ENCODE measurements around the gene MBP. TPM values are rescaled to one million over a fixed set of nuclear protein-coding genes. Genes with fewer than 3 reads are reported as not detected.

The MBP gene
- total RNA-seq, 2 experiments from 2014 or later, result 86.5 to 87.0 TPM

- H3K27ac Mint-ChIP-seq, result no peak overlapping the region
- peaks cover 19% of the 10 kb centered on the region for H3K4me1 Mint-ChIP-seq (ENCODE audit: low read depth)
- ATAC-seq (no peak), DNase-seq (no peak)
- H3K4me3 Mint-ChIP-seq, result no peak overlapping the region
- H3K36me3 Mint-ChIP-seq (ENCODE audit: low read depth), result peaks cover 60% of the 10 kb centered on the region
- ChIA-PET CTCF (interaction anchor here (3.1 kb wide), 1 partner anchor 48 kb away, joined by 14 read pairs; no protein-coding TSS in a partner anchor), POLR2A (no interaction called here)
- H3K9me3 Mint-ChIP-seq (ENCODE audit: insufficient read depth), result no peaks in the 10 kb centered on the region
- no peaks in the 10 kb centered on the region for H3K27me3 Mint-ChIP-seq (ENCODE audit: low read depth)
Measured at GRCh38 chr18:77047803-77048419, 84.7 kb downstream of the MBP start.

DNA sequence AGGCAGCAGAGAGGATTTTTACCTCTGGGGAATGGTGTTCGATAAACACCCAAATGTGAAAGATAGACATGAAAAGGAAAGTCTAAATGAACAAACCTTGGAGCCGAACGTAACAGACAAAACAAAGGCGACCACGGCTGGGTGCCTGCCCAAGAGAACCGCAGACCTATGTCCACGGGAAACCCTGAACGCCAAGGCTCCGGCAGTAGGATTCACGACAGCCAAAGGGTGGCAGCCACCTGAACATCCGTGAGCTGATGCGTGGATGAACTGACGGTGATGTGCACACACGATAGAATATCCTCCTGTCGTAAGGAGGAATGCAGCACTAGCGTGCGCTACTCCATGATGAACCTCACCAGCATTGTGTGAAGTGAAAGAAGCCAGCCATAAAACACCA, 85.6 kb downstream of the MBP start:
- H3K36me3 Mint-ChIP-seq (ENCODE audit: low read depth), result peaks cover 65% of the 10 kb centered on the region
- ChIA-PET CTCF (interaction anchor here (1.3 to 3.1 kb wide), 3 partner anchors 7 to 47 kb away, joined by 3 to 14 read pairs (median 5); no protein-coding TSS in a partner anchor), POLR2A (no interaction called here)
- H3K4me1 Mint-ChIP-seq (ENCODE audit: low read depth), result peaks cover 11% of the 10 kb centered on the region
- no peak overlapping the region for H3K4me3 Mint-ChIP-seq
- H3K27ac Mint-ChIP-seq, result no peak overlapping the region
- H3K9me3 Mint-ChIP-seq (ENCODE audit: insufficient read depth), result peaks cover 5% of the 10 kb centered on the region
- no peak for DNase-seq
- no peak for ATAC-seq
- no peaks in the 10 kb centered on the region for H3K27me3 Mint-ChIP-seq (ENCODE audit: low read depth)

DNA sequence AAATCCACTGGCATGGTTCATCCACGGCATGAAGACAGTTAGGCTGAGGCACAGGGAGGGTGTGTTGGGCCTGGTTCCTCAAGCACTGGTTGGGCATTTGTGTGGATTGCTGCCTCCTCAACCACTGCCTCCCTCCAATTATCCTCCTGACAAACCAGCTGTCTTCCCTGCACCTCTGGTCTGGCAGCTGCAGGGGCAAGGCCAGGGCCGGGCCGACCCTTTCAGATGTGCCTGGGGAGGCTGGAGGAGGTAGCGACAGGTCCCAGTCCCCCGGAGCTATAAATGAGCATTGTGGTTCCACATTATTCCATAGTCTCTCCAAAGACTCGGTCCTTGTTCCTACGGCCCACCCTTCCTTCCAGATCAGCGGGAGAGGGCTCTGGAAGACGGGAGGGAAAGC, 86.2 kb downstream of the MBP start:
- ChIA-PET CTCF (interaction anchor here (1.3 to 3.1 kb wide), 3 partner anchors 8 to 46 kb away, joined by 3 to 14 read pairs (median 5); no protein-coding TSS in a partner anchor), POLR2A (interaction anchor here (1.3 kb wide), 1 partner anchor 8 kb away, joined by 3 read pairs; no protein-coding TSS in a partner anchor)
- H3K9me3 Mint-ChIP-seq (ENCODE audit: insufficient read depth), result peaks cover 7% of the 10 kb centered on the region
- no peak for DNase-seq
- H3K27me3 Mint-ChIP-seq (ENCODE audit: low read depth), result no peaks in the 10 kb centered on the region
- peaks cover 7% of the 10 kb centered on the region for H3K4me1 Mint-ChIP-seq (ENCODE audit: low read depth)
- H3K36me3 Mint-ChIP-seq (ENCODE audit: low read depth), result peaks cover 65% of the 10 kb centered on the region
- H3K27ac Mint-ChIP-seq, result peak overlapping the region; percentile 5
- no peak overlapping the region for H3K4me3 Mint-ChIP-seq
- ATAC-seq, result no peak

DNA sequence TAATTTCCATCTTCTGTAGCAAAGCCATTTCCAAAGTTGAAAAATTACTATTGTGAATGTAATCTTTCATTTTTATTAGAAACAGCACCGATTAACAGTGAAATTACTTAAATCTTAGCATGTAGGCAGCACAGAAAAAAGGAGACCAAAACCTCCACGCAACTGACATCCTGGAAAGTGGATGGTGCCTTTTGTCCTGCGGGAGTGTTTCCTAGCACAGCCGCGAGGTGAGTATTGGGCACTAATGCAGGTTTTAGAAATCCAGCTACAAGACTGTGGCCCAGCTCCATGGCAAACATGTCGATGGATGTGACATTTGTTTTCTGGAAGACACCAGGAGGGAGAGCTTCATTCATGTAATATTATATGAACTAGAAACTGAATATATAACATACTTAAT, 86.9 kb downstream of the MBP start:
- CTCF ChIA-PET, result interaction anchor here (1.3 to 3.1 kb wide), 3 partner anchors 9 to 46 kb away, joined by 3 to 14 read pairs (median 5); no protein-coding TSS in a partner anchor
- DNase-seq (no peak), ATAC-seq (no peak)
- H3K4me1 Mint-ChIP-seq (ENCODE audit: low read depth), result peaks cover 8% of the 10 kb centered on the region
- H3K4me3 Mint-ChIP-seq, result no peak overlapping the region
- H3K9me3 Mint-ChIP-seq (ENCODE audit: insufficient read depth), result peaks cover 9% of the 10 kb centered on the region
- POLR2A ChIA-PET, result interaction anchor here (1.3 kb wide), 1 partner anchor 9 kb away, joined by 3 read pairs; no protein-coding TSS in a partner anchor
- no peaks in the 10 kb centered on the region for H3K27me3 Mint-ChIP-seq (ENCODE audit: low read depth)
- no peak overlapping the region for H3K27ac Mint-ChIP-seq
- peaks cover 64% of the 10 kb centered on the region for H3K36me3 Mint-ChIP-seq (ENCODE audit: low read depth)

- Mint-ChIP-seq H3K9me3 (ENCODE audit: insufficient read depth) (peaks cover 13% of the 10 kb centered on the region), H3K27ac (no peak overlapping the region), H3K4me1 (ENCODE audit: low read depth) (peaks cover 14% of the 10 kb centered on the region), H3K4me3 (no peak overlapping the region), H3K27me3 (ENCODE audit: low read depth) (no peaks in the 10 kb centered on the region), H3K36me3 (ENCODE audit: low read depth) (peaks cover 68% of the 10 kb centered on the region)
- DNase-seq (no peak), ATAC-seq (no peak)
- CTCF ChIA-PET, result interaction anchor here (1.4 to 3.1 kb wide), 2 partner anchors 8 to 45 kb away, joined by 5 to 14 read pairs; no protein-coding TSS in a partner anchor
- POLR2A ChIA-PET, result interaction anchor here (1.3 kb wide), 1 partner anchor 10 kb away, joined by 3 read pairs; no protein-coding TSS in a partner anchor
Measured at GRCh38 chr18:77044866-77045664, 87.5 kb downstream of the MBP start.

DNA sequence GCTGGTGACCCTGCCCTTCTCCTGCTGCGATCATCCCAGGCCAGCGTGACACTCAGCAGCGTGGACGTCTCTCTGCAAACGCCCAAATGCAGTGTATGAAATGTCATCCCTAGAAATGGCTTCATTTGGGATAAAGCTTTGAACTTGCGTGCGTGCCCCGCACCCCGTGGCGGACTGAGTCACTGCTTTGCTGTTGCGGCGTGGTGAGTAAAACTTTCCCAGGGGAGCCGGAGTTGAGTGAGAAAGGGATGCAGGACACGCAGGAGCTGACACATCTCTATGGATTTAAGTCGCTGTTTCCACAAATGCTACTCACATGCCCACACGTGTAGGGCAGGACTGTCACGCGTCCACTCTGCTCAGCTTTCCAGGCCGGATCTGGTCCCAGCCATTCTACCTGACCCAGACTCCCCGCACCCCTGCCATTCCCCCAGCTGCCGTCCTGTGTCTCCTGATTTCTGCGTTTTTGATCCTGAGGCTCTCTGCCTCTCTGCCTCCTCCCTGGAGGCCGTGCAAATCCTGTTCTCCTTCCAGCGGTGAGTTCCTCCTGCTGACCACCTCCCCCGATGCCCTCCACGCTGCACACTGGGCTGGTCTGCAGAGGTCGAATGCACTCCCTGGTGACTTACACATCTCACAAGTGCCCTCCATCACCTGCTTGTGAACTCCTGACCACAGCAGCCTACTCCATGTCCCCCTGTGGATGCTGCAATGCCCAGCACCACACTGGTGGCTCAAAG, 88.9 kb downstream of the MBP start:
- Mint-ChIP-seq H3K4me1 (ENCODE audit: low read depth) (peaks cover 26% of the 10 kb centered on the region), H3K9me3 (ENCODE audit: insufficient read depth) (peaks cover 13% of the 10 kb centered on the region), H3K4me3 (no peak overlapping the region), H3K27ac (no peak overlapping the region), H3K27me3 (ENCODE audit: low read depth) (no peaks in the 10 kb centered on the region), H3K36me3 (ENCODE audit: low read depth) (peaks cover 66% of the 10 kb centered on the region)
- POLR2A ChIA-PET, result no interaction called here
- ATAC-seq (no peak), DNase-seq (no peak)
- CTCF ChIA-PET, result interaction anchor here (1.9 kb wide), 1 partner anchor 10 kb away, joined by 4 read pairs; no protein-coding TSS in a partner anchor

GRCh38 chr18:77042583-77042982, 90.0 kb downstream of the MBP start:
- H3K4me3 Mint-ChIP-seq, result no peak overlapping the region
- H3K9me3 Mint-ChIP-seq (ENCODE audit: insufficient read depth), result peaks cover 13% of the 10 kb centered on the region
- ATAC-seq (no peak), DNase-seq (no peak)
- H3K4me1 Mint-ChIP-seq (ENCODE audit: low read depth), result peaks cover 25% of the 10 kb centered on the region
- H3K27me3 Mint-ChIP-seq (ENCODE audit: low read depth), result no peaks in the 10 kb centered on the region
- ChIA-PET CTCF (interaction anchor here (0.9 to 1.9 kb wide), 3 partner anchors 11 to 43 kb away, joined by 3 to 4 read pairs (median 4); no protein-coding TSS in a partner anchor), POLR2A (no interaction called here)
- no peak overlapping the region for H3K27ac Mint-ChIP-seq
- H3K36me3 Mint-ChIP-seq (ENCODE audit: low read depth), result peaks cover 64% of the 10 kb centered on the region

GRCh38 chr18:77039196-77040130, 93.1 kb downstream of the MBP start:
- ATAC-seq, result no peak
- no peak for DNase-seq
- H3K4me3 Mint-ChIP-seq, result no peak overlapping the region
- H3K4me1 Mint-ChIP-seq (ENCODE audit: low read depth), result peaks cover 39% of the 10 kb centered on the region
- ChIA-PET POLR2A (no interaction called here), CTCF (interaction anchor here (0.8 to 1.0 kb wide), 2 partner anchors 28 to 39 kb away, joined by 3 read pairs; no protein-coding TSS in a partner anchor)
- no peaks in the 10 kb centered on the region for H3K27me3 Mint-ChIP-seq (ENCODE audit: low read depth)
- H3K9me3 Mint-ChIP-seq (ENCODE audit: insufficient read depth), result peaks cover 13% of the 10 kb centered on the region
- H3K36me3 Mint-ChIP-seq (ENCODE audit: low read depth), result peaks cover 62% of the 10 kb centered on the region
- peak overlapping the region; percentile 30 for H3K27ac Mint-ChIP-seq

DNA sequence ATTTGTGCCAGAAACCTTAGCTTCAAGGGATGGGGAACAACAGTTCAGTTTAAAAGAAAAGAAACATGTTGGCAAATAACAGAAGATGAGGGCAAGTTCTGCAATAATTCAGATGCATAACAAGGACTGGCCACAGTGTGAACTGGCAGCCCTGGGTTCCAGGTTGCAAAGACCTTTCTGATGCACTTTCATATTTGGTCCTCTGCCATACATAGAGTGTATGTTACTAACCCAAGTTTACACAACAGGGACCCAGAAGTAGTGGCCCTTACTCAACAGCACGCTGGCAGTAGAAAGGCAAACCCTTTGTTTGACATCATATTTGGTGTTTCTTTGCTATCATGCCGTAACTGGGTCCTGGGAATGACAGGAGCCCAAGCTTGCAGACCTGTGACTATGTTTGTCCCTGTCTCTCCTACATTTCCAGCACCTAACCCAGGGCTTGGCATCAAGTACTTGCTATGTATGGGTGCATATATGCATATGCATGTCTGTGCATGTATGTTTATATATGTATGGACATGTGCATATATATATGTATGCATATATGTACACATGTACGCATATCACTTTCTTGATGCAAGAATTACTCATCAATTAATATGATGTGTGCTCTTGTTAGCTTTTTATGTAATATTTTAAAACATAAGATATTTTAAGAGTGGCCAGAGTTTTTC, 94.3 kb downstream of the MBP start:
- Mint-ChIP-seq H3K4me3 (no peak overlapping the region), H3K27ac (peak overlapping the region; percentile 66), H3K36me3 (ENCODE audit: low read depth) (peaks cover 58% of the 10 kb centered on the region), H3K9me3 (ENCODE audit: insufficient read depth) (peaks cover 13% of the 10 kb centered on the region), H3K4me1 (ENCODE audit: low read depth) (peaks cover 41% of the 10 kb centered on the region), H3K27me3 (ENCODE audit: low read depth) (no peaks in the 10 kb centered on the region)
- ATAC-seq (no peak), DNase-seq (no peak)
- ChIA-PET POLR2A (no interaction called here), CTCF (interaction anchor here (0.6 to 0.8 kb wide), 2 partner anchors 29 to 165 kb away, joined by 3 to 4 read pairs; no protein-coding TSS in a partner anchor)

DNA sequence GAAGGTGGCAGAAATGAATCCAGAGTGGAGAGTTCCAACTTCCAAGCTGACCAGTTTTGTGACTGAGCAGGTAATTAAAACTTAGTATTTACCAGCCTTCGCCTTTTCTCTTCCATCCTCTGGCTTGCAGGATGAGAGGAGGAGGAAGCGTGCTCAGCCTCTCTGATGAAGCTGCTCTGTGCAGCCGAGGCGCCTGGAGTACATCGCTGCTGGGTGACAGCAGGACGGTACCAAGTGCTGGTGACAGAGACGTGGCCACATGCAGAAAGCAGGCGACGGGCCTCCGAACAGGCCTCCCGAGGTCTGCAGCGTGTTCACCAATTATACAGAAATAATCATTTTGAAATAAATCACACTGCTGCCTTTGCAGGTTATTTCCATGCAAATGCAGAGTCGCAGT, 95.0 kb downstream of the MBP start:
- H3K4me1 Mint-ChIP-seq (ENCODE audit: low read depth), result peaks cover 41% of the 10 kb centered on the region

More for the DNA sequence above, 95.0 kb downstream of the MBP start:
- POLR2A ChIA-PET, result interaction anchor here (0.6 kb wide), 1 partner anchor 13 kb away, joined by 4 read pairs; no protein-coding TSS in a partner anchor
- no peak overlapping the region for H3K4me3 Mint-ChIP-seq
- peaks cover 54% of the 10 kb centered on the region for H3K36me3 Mint-ChIP-seq (ENCODE audit: low read depth)
- peak overlapping the region; percentile 66 for H3K27ac Mint-ChIP-seq
- H3K27me3 Mint-ChIP-seq (ENCODE audit: low read depth), result no peaks in the 10 kb centered on the region
- no peak for ATAC-seq
- H3K9me3 Mint-ChIP-seq (ENCODE audit: insufficient read depth), result peaks cover 13% of the 10 kb centered on the region
- CTCF ChIA-PET, result interaction anchor here (1.8 to 3.7 kb wide), 2 partner anchors 9 to 37 kb away, joined by 5 to 15 read pairs; no protein-coding TSS in a partner anchor
- DNase-seq, result no peak
